Stimulated activated CD4-positive, alpha-beta T cell treated with anti-CD3 and anti-CD28 coated beads, TNF-alpha, amount 100 ng/mL, for 24 hours (primary cell): ENCODE results near the gene ARSA.
"Not testable (repeated sequence)": the region's sequence is repeated elsewhere in the genome, so short reads cannot be mapped to it uniquely, and the experiment has no call there.

Experiments used
- DNase-seq, 3 experiments: peaks; one replicate each; pipeline ENCODE4 v3.0.0-alpha.2; 2020; ENCODE audit warnings: low read depth in 3 of 3

ARSA gene

DNA sequence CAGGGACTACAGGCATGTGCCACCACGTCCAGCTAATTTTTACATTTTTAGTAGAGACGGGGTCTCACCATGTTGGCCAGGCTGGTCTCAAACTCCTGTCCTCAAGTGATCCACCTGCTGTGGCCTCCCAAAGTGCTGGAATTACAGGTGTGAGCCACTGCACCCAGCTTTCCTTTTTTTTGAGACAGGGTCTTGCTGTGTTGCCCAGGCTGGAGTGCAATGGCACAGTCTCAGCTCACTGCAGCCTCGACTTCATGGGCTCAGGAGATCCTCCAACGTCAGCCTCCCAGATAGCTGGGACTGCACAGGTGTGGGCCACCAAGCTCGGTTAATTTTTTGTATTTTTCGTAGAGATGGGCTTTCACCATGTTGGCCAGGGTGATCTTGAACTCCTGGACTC lies 26.7 kb upstream of the ARSA start:
- DNase-seq, result not testable (repeated sequence)

DNA sequence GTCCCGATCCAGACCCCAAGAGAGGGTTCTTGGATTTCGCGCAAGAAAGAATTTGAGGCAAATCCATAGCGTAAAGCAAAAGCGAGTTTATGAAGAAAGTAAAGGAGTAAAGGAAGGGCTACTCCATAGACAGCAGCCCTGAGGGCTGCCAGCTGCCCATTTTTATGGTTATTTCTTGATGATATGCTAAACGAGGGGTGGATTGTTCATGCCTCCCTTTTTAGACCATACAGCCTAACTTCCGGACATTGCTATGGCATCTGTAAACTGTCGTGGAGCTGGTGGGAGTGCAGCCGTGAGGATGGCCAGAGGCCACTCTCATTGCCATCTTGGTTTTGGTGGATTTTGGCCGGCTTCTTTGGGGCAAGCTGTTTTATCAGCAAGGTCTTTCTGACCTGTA lies 25.3 kb upstream of the ARSA start:
- DNase-seq, result no peak

DNA sequence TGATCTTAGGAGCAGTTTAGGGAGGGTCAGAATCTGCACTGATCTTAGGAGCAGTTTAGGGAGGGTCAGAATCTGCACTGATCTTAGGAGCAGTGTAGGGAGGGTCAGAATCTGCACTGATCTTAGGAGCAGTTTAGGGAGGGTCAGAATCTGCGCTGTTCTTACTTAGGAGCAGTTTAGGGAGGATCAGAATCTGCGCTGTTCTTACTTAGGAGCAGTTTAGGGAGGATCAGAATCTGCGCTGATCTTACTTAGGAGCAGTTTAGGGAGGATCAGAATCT lies 15.8 kb upstream of the ARSA start:
- DNase-seq, result not testable (repeated sequence)

DNA sequence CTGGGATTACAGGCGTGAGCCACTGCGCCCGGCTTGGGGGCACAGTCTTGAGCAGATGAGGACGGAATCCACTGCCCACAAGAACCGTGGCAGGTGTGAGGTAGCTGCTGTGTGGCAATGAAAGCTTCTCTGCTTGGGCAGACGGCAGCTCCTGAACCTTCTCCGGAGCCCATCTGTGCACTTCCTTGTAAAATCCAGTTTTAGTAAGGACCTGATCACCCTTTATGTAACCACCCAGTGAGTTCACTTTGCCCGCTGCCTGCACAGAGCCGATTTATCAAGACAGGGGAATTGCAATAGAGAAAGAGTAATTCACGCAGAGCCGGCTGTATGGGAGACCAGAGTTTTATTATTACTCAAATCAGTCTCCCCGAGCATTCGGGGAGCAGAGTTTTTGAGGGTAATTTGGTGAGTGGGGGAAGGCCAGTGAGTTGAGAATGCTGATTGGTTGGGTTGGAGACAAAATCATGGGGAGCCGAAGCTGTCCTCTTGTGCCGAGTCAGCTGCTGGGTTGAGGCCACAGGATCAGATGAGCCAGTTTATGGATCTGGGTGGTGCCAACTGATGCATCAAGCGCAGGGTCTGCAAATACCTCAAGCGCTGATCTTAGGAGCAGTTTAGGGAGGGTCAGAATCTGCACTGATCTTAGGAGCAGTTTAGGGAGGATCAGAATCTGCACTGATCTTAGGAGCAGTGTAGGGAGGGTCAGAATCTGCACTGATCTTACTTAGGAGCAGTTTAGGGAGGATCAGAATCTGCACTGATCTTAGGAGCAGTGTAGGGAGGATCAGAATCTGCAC lies 15.3 kb upstream of the ARSA start:
- DNase-seq, result not testable (repeated sequence)

DNA sequence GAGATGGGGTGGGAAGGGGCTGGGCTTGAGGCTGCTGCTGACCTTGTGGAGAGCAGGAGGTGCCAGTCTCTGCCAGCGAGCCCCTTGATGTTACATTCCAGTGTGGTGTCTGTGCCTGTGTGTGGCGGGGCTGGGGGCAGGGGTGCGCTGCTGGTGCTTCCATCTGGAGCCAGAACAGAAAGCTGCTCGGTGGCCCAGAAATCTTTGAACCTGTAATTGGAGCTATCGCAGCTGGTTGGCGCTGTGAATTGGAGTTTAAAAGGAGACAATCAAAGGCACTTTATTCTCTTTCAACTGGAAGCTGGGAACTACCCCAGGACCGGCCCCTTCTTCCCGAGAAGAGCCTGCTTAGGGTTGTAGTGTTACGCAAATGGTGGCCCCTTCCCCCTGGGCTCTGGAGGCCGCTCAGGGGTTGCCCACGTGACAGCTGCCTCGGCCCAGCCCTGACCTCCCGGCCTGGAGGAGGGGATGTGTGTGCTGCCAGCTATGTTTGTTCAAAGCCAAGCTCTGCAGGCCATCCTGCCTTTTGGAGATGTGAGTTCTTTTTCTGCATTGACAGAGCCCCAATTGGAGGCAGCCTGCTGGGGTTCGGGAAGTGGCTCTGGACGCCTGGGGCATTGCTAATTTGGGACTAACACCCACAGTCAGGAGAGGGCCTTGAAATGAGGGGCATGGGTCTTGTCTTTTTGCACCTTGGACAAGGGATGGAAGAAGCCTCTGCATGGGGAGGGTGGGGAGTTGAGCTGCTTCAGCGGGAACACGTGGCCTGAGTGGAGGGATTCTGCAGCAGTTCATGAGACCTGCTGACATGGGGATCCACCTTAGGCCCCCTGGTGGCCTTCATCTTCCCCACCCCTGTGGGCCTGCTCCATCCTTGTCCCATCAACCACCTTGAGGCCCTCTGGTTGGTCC lies 14.0 kb upstream of the ARSA start:
- no peak for DNase-seq

DNA sequence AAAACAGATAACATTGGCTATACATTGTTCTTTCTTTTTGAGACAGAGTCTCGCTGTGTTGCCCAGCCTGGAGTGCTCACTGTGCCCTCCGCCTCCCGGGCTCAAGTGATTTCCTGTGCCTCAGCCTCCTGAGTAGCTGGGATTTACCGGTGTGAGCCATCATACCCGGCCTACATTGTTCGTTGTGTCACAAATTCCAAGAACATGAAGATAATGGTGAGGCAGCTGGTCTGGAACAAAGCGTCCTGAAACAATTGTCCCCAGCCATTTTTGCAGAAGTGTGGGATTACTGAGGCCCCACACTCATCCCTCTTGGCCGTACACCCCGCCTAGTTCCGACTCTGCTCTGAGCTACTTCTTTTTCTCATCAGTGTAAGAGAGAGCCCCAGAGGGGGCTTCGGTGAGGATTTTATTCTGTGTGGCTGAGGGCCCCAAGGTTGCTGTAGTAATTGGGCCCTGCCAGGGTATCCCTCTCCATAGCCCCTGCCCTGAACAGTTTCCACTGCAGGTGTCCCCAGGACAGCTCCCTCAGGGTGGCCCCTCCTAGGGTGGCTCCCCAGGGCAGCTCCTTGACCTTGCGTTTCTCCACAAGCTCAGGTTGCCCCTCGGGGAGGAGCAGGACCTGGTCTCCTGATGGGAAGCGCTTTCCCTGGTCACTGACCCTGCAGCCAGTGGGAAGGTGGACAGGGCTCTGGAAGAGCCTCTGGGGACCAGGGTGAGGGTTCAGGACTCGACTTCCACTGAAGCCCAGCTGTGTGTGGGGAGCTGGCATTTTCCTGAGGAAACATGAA lies 13.1 kb upstream of the ARSA start:
- DNase-seq, result no peak

DNA sequence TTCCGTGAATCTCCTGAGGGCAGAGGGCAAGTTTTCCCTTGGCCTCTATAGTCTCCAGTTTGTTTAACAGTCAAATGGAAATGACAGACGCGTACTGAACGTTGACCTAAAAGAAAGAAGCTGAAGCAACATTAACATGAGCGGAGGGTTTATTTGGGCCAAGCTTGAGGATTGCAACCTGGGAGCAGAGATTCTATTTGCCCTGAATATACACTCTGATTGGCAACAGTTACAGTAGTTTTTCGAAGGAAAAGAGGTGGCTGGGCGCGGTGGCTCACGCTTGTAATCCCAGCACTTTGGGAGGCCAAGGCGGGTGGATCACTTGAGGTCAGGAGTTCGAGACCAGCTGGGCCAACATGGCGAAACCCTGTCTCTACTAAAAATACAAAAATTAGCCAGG lies 12.3 kb upstream of the ARSA start:
- not testable (repeated sequence) for DNase-seq

DNA sequence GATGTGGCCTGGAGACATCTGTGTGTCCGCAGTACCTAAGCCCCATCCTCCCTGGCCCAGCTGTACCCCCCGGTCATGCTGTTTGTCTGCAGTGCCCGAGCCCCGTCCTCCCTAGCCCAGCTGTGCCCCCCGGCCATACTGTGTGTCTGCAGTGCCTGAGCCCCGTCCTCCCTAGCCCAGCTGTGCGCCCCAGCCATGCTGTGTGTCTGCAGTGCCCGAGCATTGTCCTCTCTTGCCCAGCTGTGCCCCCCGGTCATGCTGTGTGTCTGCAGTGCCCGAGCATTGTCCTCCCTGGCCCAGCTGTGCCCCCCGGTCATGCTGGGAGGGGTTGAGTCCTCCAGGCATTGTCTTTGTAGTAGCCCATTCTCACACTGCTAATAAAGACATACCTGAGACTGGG lies 7.6 kb upstream of the ARSA start:
- no peak for DNase-seq

DNA sequence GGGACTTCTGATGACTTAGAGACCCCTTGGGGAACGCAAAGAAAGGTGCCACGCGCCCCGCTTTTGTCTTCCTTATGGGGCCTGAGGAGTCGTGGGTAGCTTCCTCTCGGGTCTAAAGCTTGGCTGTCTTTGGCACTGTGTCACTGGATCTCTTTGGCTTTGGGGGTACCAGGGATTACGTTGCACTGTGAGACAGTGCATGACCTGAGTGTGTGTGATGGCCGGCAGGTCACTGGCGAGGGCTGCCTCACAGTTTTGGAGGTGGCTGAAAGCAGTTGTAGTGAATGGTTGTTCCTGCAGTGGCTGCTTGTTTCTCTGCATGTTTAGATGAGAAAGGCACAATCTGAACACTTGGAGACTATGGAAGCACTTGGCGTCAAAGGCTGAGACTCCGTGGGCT lies 5.8 kb upstream of the ARSA start:
- DNase-seq, result no peak

DNA sequence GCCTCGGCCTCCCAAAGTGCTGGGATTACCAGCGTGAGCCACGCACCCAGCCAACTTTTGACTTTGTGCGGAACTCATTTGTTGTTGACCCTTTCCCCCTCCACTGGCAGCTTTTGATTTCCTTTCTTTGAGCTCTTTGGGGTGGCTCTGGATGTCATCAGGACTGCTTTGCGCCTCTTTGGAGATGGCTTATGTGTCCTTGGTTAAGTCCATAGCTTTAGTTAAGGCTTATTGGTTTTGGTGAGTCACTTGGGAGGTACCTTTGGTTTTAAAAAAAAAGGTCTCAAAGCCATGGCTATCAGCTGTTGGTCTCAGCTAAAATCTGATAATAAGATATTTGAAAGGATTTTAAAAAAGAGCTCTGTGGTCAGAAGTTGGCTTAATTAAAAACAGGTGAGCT lies 5.1 kb upstream of the ARSA start:
- DNase-seq, result no peak

DNA sequence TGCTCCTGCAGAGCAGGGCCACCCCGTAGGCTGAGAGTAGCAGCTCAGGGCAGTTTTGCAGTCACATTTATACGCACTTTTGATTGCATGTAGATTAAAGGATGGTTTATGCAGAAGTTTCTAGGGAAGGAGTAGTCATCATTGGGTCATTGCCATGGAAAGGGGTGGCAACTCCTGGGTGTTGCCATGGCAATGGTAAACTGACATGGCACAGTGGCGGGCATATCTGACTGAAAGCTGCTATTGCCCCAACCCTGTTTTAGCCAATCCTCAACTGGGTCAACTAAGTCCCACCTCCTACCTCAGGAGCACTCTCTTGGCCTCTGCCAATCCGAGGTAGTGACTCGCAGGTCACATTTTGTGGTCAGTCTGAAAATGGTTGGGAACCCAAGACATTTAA lies 2.4 kb upstream of the ARSA start:
- no peak for DNase-seq

DNA sequence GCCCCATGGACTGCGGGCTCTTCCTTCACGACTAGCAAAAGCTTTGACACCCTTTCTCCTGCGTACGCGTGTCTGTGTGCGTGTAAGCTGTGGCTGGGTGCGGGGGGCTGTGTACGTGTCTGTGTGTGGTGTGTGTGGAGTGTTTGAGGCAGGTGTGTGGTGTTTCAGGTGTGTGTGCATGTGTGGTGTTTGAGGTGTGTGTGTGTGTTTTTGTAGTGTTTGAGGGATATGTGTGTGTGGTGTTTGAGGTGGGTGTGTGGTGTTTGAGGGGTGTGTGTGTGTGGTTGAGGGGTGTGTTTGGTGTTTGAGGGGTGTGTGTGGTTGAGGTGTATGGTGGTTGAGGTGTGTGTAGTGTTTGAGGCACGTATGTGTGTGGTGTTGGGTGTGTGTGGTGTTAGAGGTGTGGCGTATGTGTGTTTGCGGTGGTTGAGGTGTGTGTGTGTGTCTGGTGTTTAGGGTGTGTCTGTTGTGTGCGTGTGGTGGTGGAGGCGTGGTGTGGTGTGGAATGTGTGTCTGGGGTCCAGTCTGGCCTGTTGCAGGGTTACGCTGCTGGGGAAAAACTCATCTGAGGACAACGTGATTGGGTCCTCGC lies 687 bp upstream of the ARSA start:
- no peak for DNase-seq

DNA sequence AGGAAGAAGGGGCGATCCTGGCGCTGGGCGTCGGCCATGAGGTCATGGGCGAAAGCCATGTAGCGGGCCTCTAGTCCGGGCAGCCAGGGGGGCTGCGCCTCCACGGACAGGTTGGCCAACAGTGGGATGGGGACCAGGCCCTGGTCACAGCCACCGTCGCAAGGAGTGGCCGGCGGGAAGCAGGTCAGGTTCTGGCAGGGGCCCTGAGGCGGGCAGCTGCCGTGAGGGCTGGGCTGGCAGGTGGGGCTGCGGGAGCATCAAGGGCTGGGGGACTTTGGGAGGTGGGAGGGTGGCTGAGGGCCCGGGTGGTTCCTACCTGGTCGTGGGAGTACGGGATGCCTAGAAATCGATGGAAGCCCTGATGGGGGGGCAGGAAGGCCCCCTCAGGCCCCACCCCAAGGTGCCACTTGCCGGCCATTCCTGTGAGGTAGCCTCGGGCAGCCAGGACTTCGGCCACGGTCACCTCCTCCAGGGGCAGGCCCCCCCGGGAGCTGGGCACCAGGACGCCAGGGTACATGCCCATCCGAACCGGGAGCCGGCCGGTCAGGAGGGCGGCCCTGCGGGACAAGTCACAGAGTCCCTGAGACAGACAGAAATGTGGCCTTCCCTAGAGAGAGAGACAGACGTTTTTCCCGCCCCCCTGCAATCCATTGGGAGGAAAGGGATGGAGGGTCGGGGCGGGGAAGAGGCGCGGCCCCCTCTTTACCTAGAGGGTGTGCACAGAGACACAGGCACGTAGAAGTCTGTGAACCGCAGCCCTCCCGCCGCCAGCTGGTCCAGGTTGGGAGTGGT lies 906 bp downstream of the ARSA start:
- no peak for DNase-seq

DNA sequence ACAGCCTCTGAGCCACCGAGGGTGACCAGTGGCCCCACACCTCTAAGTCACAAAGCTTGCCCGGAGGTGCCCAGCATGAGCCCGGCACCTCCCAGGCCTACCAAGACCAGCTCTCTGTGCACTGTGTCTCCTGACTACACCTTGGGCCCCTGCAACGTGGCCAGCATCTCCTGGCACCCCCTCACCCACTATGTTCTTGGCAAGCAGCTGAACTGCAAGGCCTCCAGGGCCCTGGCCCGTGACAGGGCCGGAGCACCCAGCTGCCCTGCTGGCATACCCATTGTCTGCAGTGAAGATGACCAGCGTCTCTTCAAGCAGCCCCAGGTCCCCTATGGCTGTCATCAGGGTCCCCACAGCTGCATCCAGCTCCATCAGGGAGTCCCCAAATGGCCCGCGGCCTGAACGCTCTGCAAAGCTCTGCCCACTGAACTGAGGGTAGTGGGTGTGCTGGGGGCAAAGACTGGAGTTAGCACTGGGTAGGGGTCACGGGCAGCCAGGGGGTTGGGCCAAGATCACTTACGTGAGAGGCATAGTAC lies 1.6 kb downstream of the ARSA start:
- no peak for DNase-seq

DNA sequence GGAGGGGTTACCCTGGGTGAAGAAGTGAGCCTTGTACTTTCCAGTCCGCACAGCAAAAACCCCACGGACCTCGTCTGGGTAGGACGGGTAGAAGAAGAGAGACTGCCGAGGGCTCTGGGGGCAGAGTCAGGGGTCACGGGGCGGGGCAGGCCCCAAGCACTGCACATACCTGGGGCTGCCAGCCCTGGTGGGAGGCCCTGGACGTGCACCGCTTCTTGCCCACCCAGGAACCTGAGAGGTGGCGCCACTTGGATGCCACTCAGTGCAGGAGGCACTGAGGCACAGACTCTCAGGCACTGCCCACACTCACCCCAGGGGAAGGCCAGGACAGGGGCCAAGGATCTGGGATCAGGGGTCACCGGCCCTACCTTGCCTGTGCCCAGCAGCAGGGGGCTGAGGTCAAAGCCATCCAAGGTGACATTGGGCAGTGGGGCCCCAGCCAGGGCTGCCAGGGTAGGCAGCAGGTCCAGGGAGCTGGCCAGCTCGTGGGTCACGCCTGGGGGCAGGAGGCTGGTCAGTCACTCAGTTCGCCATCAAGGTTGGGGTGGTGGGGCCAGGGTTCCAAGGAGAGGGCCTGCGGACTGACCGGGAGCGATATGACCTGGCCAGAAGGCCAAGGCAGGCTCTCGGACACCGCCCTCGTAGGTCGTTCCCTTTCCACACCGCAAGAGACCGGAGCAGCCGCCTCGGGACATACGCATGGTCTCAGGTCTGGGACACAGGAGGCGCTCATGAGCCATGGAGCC lies 2.2 kb downstream of the ARSA start:
- no peak for DNase-seq

DNA sequence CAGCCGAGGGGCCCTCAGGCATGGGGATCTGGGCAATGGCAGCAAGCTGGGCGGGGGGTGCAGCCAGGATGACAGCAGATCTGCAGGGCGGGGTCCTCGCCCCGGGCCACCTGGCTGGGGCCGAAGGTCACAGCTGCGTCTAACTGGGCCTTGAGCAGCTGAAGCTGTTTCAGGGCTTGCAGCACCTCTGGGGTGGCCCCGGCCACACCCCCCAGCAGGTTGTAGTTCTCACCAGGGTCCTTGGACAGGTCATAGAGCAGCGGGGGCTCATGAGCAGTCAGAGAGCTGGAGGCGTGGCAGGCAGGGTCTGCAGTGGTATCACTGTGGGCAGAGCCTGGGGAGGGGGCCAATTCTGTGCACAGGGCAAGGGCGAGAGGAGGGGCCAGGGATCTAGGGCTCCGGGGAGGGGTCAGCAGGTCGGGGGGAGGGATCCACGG lies 2.8 kb downstream of the ARSA start:
- DNase-seq, result no peak

DNA sequence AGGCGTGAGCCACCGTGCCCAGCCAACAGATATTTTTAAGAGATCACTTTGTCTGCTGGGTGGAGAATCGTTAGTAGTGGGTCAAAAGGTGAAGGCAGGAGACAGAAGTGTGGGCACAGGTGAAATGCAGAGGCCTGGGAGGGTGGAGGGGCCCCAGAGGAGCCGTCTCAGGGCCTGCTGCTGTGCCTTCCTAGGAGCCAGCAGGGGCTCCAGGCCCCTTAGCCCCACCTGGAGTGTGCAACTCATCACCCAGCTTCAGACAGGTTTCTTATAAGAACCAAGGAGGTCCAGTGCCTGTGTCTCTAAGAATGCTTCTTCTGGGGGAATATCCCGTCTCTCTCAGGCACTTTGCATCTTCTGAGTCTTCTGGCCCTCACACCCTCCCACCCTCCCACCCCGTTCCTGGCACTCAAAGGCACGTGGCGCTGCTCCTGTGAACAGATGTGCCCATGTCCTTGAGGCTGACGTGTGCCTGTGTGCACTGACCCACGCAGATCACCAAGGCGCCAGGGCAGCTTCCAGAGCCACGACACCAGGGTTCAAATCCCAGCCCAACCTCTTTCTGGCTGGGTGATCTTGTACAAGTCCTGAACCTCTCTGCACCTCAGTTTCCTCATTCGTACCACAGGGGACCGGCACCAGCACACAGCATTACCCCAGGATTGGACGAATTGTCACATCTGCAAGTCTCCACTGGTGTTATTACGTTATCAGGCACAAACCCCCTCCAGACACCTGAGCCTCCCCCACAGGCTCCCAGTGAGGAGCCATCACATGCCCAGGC lies 3.4 kb downstream of the ARSA start:
- DNase-seq, result no peak

DNA sequence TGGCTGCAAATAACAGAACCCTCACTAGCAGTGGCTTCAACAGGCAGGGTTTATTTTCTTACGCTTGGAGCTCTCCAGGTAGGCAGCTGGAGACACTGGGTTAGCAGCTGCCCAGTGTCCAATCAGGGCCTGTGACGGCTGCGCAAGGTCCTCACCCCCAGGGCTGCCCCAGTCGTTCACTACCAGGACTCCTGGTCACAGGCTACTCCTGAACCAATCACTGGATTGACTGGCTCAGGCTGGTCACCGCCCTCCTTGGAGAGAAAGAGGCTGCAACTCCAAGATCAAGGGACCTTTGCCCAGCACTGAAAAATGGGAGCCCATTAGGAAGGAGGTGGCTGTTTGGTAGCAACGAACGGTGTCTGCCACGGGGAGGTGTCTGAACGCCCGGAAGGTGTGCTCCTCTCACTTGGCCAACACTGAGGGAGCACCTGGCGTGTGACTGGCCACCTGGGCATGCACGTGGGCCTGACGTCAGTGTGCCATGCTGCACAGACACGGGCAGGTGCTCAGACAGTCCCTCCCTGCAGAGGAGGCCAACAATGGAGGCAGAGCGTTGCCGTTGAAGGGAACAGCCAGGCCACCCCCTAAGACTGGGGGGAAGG lies 5.1 kb downstream of the ARSA start:
- DNase-seq, result no peak
